HEK293T (cell line): Measurements from ENCODE around the gene NSFL1C.

Experiments used
- CTCF ChIA-PET: fragments of 350-600 bp; formaldehyde crosslinking; extraction: SDS; loops from one replicate; lab custom pipeline; 2021; ENCODE audit warnings: antibody characterized with exemption, inconsistent platforms; lab: Yijun Ruan, JAX
- POLR2A ChIA-PET: fragments of 350-600 bp; formaldehyde crosslinking; extraction: SDS; loops from one replicate; lab custom pipeline; 2020; ENCODE audit warnings: antibody characterized with exemption, inconsistent platforms; lab: Yijun Ruan, JAX
- DNase-seq: peaks from one replicate; pipeline ENCODE4 v3.0.0; 2012; ENCODE audit warnings: mixed read lengths; ENCODE audit errors: extremely low spot score
- ARNT ChIP-seq: fragments of 450-650 bp; IDR thresholded peaks from 2 replicates; pipeline ENCODE4 v1.6.1; 2017; ENCODE audit warnings: mild to moderate bottlenecking
- BHLHE40 ChIP-seq: fragments of 450-650 bp; IDR thresholded peaks from 2 replicates; pipeline ENCODE4 v1.6.1; 2016; ENCODE audit warnings: mild to moderate bottlenecking, moderate library complexity, borderline replicate concordance
- CTBP1 ChIP-seq: fragments of 450-650 bp; IDR thresholded peaks from 2 replicates; pipeline ENCODE4 v1.6.1; 2016; ENCODE audit warnings: borderline replicate concordance
- ELF4 ChIP-seq: fragments of 450-650 bp; IDR thresholded peaks from 2 replicates; pipeline ENCODE4 v1.6.1; 2017; ENCODE audit warnings: antibody characterized with exemption
- FOXA1 ChIP-seq: fragments of 450-650 bp; IDR thresholded peaks from 2 replicates; pipeline ENCODE4 v1.6.1; 2016; ENCODE audit warnings: mild to moderate bottlenecking
- FOXK2 ChIP-seq: fragments of 450-650 bp; IDR thresholded peaks from 2 replicates; pipeline ENCODE4 v1.6.1; 2016; ENCODE audit warnings: mild to moderate bottlenecking
- FOXM1 ChIP-seq: fragments of 450-650 bp; IDR thresholded peaks from 2 replicates; pipeline ENCODE4 v1.6.1; 2017; ENCODE audit warnings: mild to moderate bottlenecking, borderline replicate concordance
- HDGF ChIP-seq: fragments of 450-650 bp; IDR thresholded peaks from 2 replicates; pipeline ENCODE4 v1.6.1; 2017; ENCODE audit warnings: antibody characterized with exemption, borderline replicate concordance
- L3MBTL2 ChIP-seq: fragments of 450-650 bp; conservative IDR thresholded peaks from 2 replicates; pipeline ENCODE4 v1.6.1; 2016; ENCODE audit warnings: mild to moderate bottlenecking
- LEF1 ChIP-seq: fragments of 450-650 bp; IDR thresholded peaks from 2 replicates; pipeline ENCODE4 v1.6.1; 2017; ENCODE audit warnings: mild to moderate bottlenecking, borderline replicate concordance
- NFRKB ChIP-seq: fragments of 450-650 bp; IDR thresholded peaks from 2 replicates; pipeline ENCODE4 v1.6.1; 2016; ENCODE audit warnings: mild to moderate bottlenecking, moderate library complexity
- SP1 ChIP-seq: fragments of 450-650 bp; IDR thresholded peaks from 2 replicates; pipeline ENCODE4 v1.6.1; 2017
- SUZ12 ChIP-seq: fragments of 450-650 bp; IDR thresholded peaks from 2 replicates; pipeline ENCODE4 v1.6.1; 2016; ENCODE audit warnings: mild to moderate bottlenecking
- TARDBP ChIP-seq: fragments of 450-650 bp; IDR thresholded peaks from 2 replicates; pipeline ENCODE4 v1.6.1; 2016
- ZNF384 ChIP-seq: fragments of 450-650 bp; IDR thresholded peaks from 2 replicates; pipeline ENCODE4 v1.6.1; 2016
- TF ChIP-seq, protein P1 (sequence below): fragments of 450-650 bp; IDR thresholded peaks from 2 replicates; pipeline ENCODE4 v1.6.1; 2016

Gene NSFL1C

DNA sequence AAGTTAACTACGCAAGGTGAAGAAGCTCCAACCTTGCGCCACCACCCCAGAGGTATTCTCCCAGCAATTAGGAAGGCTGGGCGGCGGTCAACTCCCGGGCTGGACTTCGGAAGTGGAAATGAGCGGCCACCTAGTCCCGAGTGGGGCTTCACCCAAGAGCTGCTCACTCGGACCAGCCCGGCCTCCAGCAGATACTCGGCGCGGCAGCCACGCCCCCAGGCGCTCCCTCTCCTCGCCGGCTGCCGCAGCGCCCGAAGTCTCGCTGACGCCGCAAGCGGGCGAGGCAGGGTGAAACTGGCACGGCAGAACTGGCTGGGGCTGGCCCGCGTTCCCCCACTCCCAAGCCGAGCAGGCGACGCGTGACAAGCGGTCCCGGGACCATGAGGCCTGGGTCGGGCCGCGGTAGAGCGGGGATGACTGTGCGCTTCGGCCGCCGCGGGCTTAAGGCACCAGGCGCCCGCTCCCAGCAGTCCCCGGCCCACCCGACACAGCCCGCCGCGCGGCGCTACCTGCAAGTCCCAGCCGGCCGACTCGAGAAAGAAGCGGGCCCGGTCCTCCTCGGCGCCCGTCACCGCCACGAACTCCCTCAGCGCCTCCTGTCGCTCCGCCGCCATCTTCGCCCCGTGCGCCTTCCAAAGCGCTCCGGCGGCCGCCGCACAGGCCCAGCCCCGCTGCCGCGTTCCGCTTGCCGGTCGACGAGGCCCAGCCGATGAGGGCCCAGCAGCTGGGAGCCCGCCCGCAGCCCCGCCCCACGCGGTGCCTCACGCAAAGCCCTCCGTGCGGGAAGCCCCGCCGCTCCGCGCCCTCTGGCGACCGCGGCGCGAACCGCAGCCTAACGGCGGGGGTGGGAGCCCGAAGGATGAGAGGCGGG, at the start of gene NSFL1C:
TSS of gene NSFL1C (minus strand) at position 639 of the 871 bp plus-strand sequence. CDS start at position 614, 25 bp downstream.
- TF ChIP-seq HDGF, result no peak
- TF ChIP-seq NFRKB, result peak; percentile 35; the same call in 1 of the 2 replicates
- TF ChIP-seq CTBP1, result no peak
- no peak for TF ChIP-seq ELF4
- TF ChIP-seq FOXM1, result peak; percentile 44; the same call in 1 of the 2 replicates
- TF ChIP-seq FOXA1, result no peak
- peak; percentile 82; the same call in 1 of the 2 replicates for TF ChIP-seq ARNT
- no peak for TF ChIP-seq SP1
- TF ChIP-seq L3MBTL2, result no peak
- TF ChIP-seq BHLHE40, result no peak
- peak; percentile 75; the same call in 1 of the 2 replicates for TF ChIP-seq LEF1
- TF ChIP-seq SUZ12, result no peak
- TF ChIP-seq, protein P1, sequence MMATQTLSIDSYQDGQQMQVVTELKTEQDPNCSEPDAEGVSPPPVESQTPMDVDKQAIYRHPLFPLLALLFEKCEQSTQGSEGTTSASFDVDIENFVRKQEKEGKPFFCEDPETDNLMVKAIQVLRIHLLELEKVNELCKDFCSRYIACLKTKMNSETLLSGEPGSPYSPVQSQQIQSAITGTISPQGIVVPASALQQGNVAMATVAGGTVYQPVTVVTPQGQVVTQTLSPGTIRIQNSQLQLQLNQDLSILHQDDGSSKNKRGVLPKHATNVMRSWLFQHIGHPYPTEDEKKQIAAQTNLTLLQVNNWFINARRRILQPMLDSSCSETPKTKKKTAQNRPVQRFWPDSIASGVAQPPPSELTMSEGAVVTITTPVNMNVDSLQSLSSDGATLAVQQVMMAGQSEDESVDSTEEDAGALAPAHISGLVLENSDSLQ, result no peak
- TF ChIP-seq TARDBP, result no peak
- TF ChIP-seq FOXK2, result no peak
- ChIA-PET CTCF (interaction anchor here (0.8 to 1.0 kb wide), 3 partner anchors 10 to 704 kb away, joined by 3 to 4 read pairs (median 3); no protein-coding TSS in a partner anchor), POLR2A (interaction anchor here (1.3 kb wide), 1 partner anchor 144 kb away, joined by 3 read pairs; no protein-coding TSS in a partner anchor)
- DNase-seq, result peak; percentile 95

DNA sequence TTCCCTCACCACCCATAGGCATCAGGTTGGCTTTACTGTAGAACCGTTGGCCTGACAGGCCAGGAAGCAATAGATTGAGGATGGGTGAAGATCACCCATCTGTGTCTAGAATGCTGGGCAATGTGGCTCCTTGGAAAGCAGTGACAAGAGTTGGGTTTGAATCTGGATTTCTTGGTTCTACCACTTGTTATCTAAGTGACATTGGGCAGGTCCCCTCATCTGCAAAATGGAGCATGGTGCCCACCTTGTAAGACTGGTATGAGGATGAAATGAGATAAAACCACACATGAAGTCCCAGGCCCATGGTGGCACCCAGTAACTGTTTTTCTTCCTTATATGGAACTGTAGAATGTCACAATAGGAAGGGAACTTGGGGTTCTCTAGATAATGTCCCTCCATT, 47.2 kb upstream of the NSFL1C start:
- POLR2A ChIA-PET, result no interaction called here
- no peak for DNase-seq
- CTCF ChIA-PET, result no interaction called here
- TF ChIP-seq SP1 (no peak), LEF1 (no peak), CTBP1 (no peak), SUZ12 (no peak), BHLHE40 (no peak), ARNT (no peak), ELF4 (no peak)

DNA sequence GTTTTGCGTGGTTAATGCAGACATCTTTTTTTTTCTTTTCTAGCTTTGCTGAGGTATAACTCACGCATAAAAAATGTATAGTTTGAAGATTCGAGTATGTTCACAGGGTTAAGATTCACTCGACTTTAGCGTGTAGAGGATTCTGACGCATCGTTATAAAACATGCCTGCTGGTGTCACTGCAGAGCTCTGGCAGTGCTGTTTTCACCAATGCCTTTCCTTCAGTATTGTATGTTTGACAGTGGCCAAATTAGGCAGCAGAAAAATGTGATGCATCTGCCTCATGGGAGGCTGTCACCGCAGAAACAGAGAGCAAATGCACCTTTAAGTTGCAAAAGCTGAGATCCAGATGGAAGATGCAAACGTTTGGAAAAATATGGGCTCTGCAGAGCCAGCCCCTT, 42.6 kb upstream of the NSFL1C start:
- CTCF ChIA-PET, result interaction anchor here (0.7 kb wide), 1 partner anchor 681 kb away, joined by 6 read pairs; no protein-coding TSS in a partner anchor
- TF ChIP-seq ZNF384, result no peak
- no peak for TF ChIP-seq ELF4
- no peak for TF ChIP-seq FOXM1
- DNase-seq, result peak; percentile 33
- POLR2A ChIA-PET, result no interaction called here

DNA sequence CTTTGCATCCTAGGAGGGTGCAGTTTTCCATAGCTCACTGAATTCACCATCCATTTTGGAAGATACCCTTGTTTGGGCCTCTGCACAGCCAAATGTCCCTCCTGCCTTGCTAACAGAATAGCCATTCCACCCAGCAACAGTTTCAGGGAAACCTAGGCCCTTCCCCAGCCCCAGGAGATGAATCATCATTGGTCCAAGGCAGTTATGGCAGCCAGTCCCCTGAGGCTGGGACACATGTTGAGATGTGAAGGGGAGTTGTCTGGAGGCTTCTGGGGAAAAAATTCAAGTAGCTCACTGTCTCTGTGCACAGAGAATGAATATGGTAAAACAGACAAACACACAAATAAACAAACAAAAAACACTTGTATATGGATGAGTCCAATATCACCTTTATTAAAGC, 41.9 kb upstream of the NSFL1C start:
- no peak for TF ChIP-seq ARNT
- DNase-seq, result no peak
- ChIA-PET CTCF (interaction anchor here (0.7 kb wide), 2 partner anchors 682 to 1236 kb away, joined by 3 to 6 read pairs; no protein-coding TSS in a partner anchor), POLR2A (no interaction called here)

DNA sequence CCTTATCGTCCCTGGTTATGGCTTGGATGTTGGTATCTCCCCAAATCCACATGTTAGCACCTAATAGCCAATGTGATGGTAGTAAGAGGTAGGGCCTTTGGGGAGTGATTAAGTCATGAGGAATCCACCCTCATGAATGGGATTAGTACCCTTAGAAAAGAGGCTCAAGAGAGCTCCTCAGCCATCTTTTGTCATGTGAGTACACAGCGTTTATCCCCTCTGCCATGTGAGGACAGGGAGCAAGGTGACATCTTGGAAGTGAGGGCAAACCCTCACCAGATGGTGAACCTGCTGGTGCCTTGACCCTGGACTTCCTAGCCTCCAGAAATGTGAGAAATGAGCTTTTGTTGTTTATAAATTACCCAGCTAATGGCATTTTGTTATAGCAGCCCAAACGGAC, 40.6 kb upstream of the NSFL1C start:
- ChIA-PET CTCF (no interaction called here), POLR2A (no interaction called here)
- TF ChIP-seq L3MBTL2 (no peak), ZNF384 (no peak)
- DNase-seq, result no peak

DNA sequence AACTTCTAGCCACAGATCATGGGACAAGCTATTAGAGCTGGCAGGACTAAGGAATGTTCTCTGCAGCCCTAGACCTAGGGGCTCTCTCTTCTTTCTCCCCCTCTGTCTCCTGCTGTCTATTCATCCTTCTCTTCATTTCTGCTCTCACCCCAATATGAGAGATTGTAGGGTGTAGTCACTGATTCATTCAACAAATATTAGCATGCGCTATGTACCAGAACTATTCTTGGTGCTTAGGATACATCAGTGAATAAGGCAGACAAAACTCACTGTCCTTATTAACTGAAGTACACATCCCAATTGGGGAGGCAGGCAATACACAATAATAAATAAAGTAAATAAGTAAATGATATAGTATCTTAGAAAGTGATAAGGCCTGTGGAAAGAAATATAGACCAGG, 39.2 kb upstream of the NSFL1C start:
- TF ChIP-seq NFRKB (no peak), ELF4 (no peak), CTBP1 (no peak), HDGF (no peak), L3MBTL2 (no peak), FOXA1 (no peak), SP1 (no peak), SUZ12 (no peak), FOXM1 (no peak), BHLHE40 (no peak), TARDBP (no peak), LEF1 (no peak), ARNT (no peak), ZNF384 (no peak), FOXK2 (no peak)
- TF ChIP-seq, protein P1, result no peak
- ChIA-PET CTCF (interaction anchor here (0.6 kb wide), 1 partner anchor 334 kb away, joined by 4 read pairs; no protein-coding TSS in a partner anchor), POLR2A (no interaction called here)
- no peak for DNase-seq

DNA sequence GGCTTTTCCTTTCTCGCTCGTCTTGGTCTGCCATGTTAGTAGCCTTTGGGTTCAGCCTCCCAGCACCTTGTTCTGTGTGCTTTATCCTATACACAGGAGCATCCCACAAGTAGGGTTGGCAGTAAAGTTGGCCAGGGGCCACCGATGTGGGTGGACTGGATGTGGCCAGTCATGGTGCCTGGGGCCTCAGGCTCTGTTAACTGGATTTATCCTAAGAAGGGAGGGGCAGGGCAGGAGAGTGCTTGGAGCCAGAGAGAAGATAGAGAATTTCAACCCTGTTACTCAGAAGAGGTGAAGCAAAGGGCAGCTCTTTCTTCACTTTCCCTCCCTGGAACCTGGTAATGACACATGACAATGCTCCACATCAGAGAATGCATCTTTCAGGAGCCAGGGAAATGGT, 38.7 kb upstream of the NSFL1C start:
- TF ChIP-seq CTBP1, result no peak
- TF ChIP-seq L3MBTL2, result no peak
- TF ChIP-seq LEF1, result no peak
- TF ChIP-seq, protein P1, result no peak
- TF ChIP-seq NFRKB, result no peak
- no peak for TF ChIP-seq FOXK2
- no peak for TF ChIP-seq FOXA1
- no peak for TF ChIP-seq ELF4
- TF ChIP-seq SP1, result no peak
- TF ChIP-seq FOXM1, result no peak
- TF ChIP-seq BHLHE40, result no peak
- TF ChIP-seq ARNT, result no peak
- no peak for TF ChIP-seq HDGF
- CTCF ChIA-PET, result no interaction called here
- POLR2A ChIA-PET, result no interaction called here
- DNase-seq, result no peak
